HCT116 (cell line): ENCODE data around the gene LAMC2. TPM values are rescaled to one million over a fixed set of nuclear protein-coding genes. Genes with fewer than 3 reads are reported as not detected.

Experiments used
- ATAC-seq: fragments of 200-7000 bp; cut with Tn5 transposase; 2 replicates; pipeline ENCODE4 v1.9.1; 2020; ENCODE audit warnings: mild to moderate bottlenecking, moderate library complexity
- BruUV-seq: library from RNA; stranded (reverse); fragments of 400-500 nt; replicated peaks from 2 replicates; lab custom pipeline; 2021; lab: Mats Ljungman, UMichigan
- CTCF ChIA-PET: fragments of 300-600 bp; sonication (Branson Sonifier 250); formaldehyde crosslinking; loops from one replicate; lab custom pipeline; 2021; ENCODE audit warnings: antibody characterized with exemption; lab: Charles Lee
- POLR2A ChIA-PET: fragments of 300-600, 350-600 bp; sonication (Branson Sonifier 250); formaldehyde crosslinking; loops from one replicate; lab custom pipeline; 2021; ENCODE audit warnings: antibody characterized with exemption; lab: Charles Lee
- RAD21 ChIA-PET, 2 experiments: fragments of 300-600 bp; sonication (Branson Sonifier 250); formaldehyde crosslinking; loops; one replicate each; lab custom pipeline; 2023; ENCODE audit warnings: low total read pairs in 2 of 2; ENCODE audit not compliant: uncharacterized antibody in 2 of 2, unreplicated experiment in 2 of 2, low non-redundant PET in 1 of 2; lab: Charles Lee
- DNase-seq: peaks from one replicate; pipeline ENCODE4 v3.0.0-alpha.2; 2010; ENCODE audit warnings: low read depth, low spot score
- H2AFZ ChIP-seq: fragments of 200-600 bp; shearing (Covaris generic), sonication (generic); 2 replicates; pipeline ENCODE4 v1.6.1; 2017; ENCODE audit warnings: low read depth, mixed run types, mixed read lengths, antibody characterized with exemption, low read length; ENCODE audit not compliant: poor library complexity, severe bottlenecking
- H3K27ac ChIP-seq: 2 replicates; pipeline ENCODE4 v1.5.1; 2012; ENCODE audit warnings: low read depth, low read length
- H3K27me3 ChIP-seq: fragments of 200-600 bp; sonication (generic); 2 replicates; pipeline ENCODE4 v1.6.1; 2016; ENCODE audit warnings: mixed run types, low read length, mixed read lengths; ENCODE audit not compliant: insufficient read depth
- H3K36me3 ChIP-seq, 2 experiments: fragments of 200-500 bp in 1 of 2; fragments of 200-600 bp in 1 of 2; sonication (Bioruptor generic) in 1 of 2; sonication (generic) in 1 of 2; 2 replicates each; pipeline versions ENCODE4 v1.5.1 to v1.6.1; 2014 to 2016; ENCODE audit warnings: low read length in 2 of 2, inconsistent platforms in 1 of 2, mixed read lengths in 1 of 2, mixed run types in 1 of 2; ENCODE audit not compliant: insufficient read depth in 2 of 2, control insufficient read depth in 1 of 2
- H3K4me1 ChIP-seq, 2 experiments: fragments of 200-600 bp in 1 of 2; sonication (generic) in 1 of 2; 2 replicates each; pipeline versions ENCODE4 v1.5.1 to v1.6.1; 2012 to 2017; ENCODE audit warnings: low read length in 2 of 2, inconsistent platforms in 1 of 2, mild to moderate bottlenecking in 1 of 2, mixed read lengths in 1 of 2, mixed run types in 1 of 2, moderate library complexity in 1 of 2; ENCODE audit not compliant: insufficient read depth in 2 of 2, control insufficient read depth in 1 of 2
- H3K4me2 ChIP-seq: fragments of 200-600 bp; sonication (generic); 2 replicates; pipeline ENCODE4 v1.6.1; 2017; ENCODE audit warnings: mixed run types, low read length, mixed read lengths
- H3K4me3 ChIP-seq, 2 experiments: fragments of 200-600 bp in 1 of 2; sonication (generic) in 1 of 2; replicated peaks in 1 of 2; 2 replicates each; pipeline ENCODE4 v1.5.1; 2011 to 2016; ENCODE audit warnings: low read length in 2 of 2, control low read depth in 1 of 2, low read depth in 1 of 2, mild to moderate bottlenecking in 1 of 2, mixed read lengths in 1 of 2, mixed run types in 1 of 2
- H3K79me2 ChIP-seq: fragments of 200-600 bp; sonication (generic); 2 replicates; pipeline ENCODE4 v1.6.1; 2017; ENCODE audit warnings: mild to moderate bottlenecking, mixed run types, low read length, moderate library complexity, mixed read lengths; ENCODE audit not compliant: insufficient read depth
- H3K9ac ChIP-seq: fragments of 200-600 bp; sonication (generic); 2 replicates; pipeline ENCODE4 v1.6.1; 2016; ENCODE audit warnings: low read length, mixed read lengths
- H3K9me2 ChIP-seq: fragments of 200-600 bp; sonication (generic), shearing (Covaris generic); 2 replicates; pipeline ENCODE4 v1.6.1; 2017; ENCODE audit warnings: mixed run types, mild to moderate bottlenecking, moderate library complexity; ENCODE audit not compliant: insufficient read depth
- H3K9me3 ChIP-seq, 2 experiments: fragments of 200-500 bp in 1 of 2; fragments of 200-600 bp in 1 of 2; sonication (Bioruptor generic) in 1 of 2; sonication (generic) in 1 of 2; 2 replicates each; pipeline ENCODE4 v1.6.1; 2014 to 2017; ENCODE audit warnings: low read length in 2 of 2, mixed read lengths in 2 of 2, inconsistent platforms in 1 of 2, low read depth in 1 of 2, mild to moderate bottlenecking in 1 of 2, mixed run types in 1 of 2, moderate library complexity in 1 of 2; ENCODE audit not compliant: control insufficient read depth in 1 of 2, insufficient read depth in 1 of 2
- H4K20me1 ChIP-seq: fragments of 200-600 bp; sonication (generic), shearing (Covaris generic); 2 replicates; pipeline ENCODE4 v1.6.1; 2017; ENCODE audit warnings: mixed run types, mild to moderate bottlenecking, moderate library complexity; ENCODE audit not compliant: insufficient read depth
- ELF1 ChIP-seq: IDR thresholded peaks from 2 replicates; pipeline ENCODE4 v1.6.1; 2012; ENCODE audit warnings: low read depth, borderline replicate concordance
- EZH2 ChIP-seq: fragments of 200-600 bp; sonication (generic); IDR thresholded peaks from 2 replicates; pipeline ENCODE4 v1.6.1; 2017; ENCODE audit warnings: antibody characterized with exemption, mixed run types
- EZH2phosphoT487 ChIP-seq: fragments of 200-600 bp; IDR thresholded peaks from 2 replicates; pipeline ENCODE4 v1.6.1; 2018; ENCODE audit warnings: antibody characterized with exemption, borderline replicate concordance
- FOSL1 ChIP-seq: IDR thresholded peaks from 2 replicates; pipeline ENCODE4 v1.6.1; 2012; ENCODE audit warnings: low read depth
- JUND ChIP-seq: IDR thresholded peaks from 2 replicates; pipeline ENCODE4 v1.6.1; 2012
- POLR2A ChIP-seq: IDR thresholded peaks from 2 replicates; pipeline ENCODE4 v1.7.0; 2011; ENCODE audit warnings: borderline replicate concordance; ENCODE audit not compliant: insufficient read depth, insufficient read length; ENCODE audit errors: extremely low read depth
- TCF7L2 ChIP-seq: IDR thresholded peaks from 2 replicates; pipeline ENCODE4 v1.7.0; 2011; ENCODE audit warnings: borderline replicate concordance, inconsistent platforms; ENCODE audit not compliant: insufficient read depth, insufficient read length; ENCODE audit errors: extremely low read depth
- ZNF274 ChIP-seq: fragments of 200-500 bp; sonication (Bioruptor generic); IDR thresholded peaks from 2 replicates; pipeline ENCODE4 v1.6.1; 2014; ENCODE audit warnings: mild to moderate bottlenecking, low read depth, low read length, inconsistent platforms
- intact Hi-C: fragments of 100-400 bp; cut with micrococcal nuclease; formaldehyde crosslinking; loops from 2 replicates; pipeline ENCODE4 v1.10.0; 2022
- total RNA-seq: library from RNA; stranded (reverse); gene quantifications from one replicate; pipeline ENCODE4 v1.2.1, GENCODE V29; 2021; ENCODE audit not compliant: unreplicated experiment
- TF ChIP-seq, protein P1 (sequence below), 3 experiments: fragments of 200-600 bp in 1 of 3; sonication (generic) in 1 of 3; IDR thresholded peaks in 2 of 3; conservative IDR thresholded peaks in 1 of 3; 2 replicates each; pipeline ENCODE4 v1.5.1; 2012 to 2017; ENCODE audit warnings: low read depth in 2 of 3, low read length in 2 of 3, antibody characterized with exemption in 1 of 3, borderline replicate concordance in 1 of 3, control low read depth in 1 of 3, mild to moderate bottlenecking in 1 of 3, mixed read lengths in 1 of 3, mixed run types in 1 of 3, moderate library complexity in 1 of 3; ENCODE audit not compliant: insufficient read depth in 1 of 3
- TF ChIP-seq, protein P2 (sequence below): IDR thresholded peaks from 2 replicates; pipeline ENCODE4 v1.6.1; 2011; ENCODE audit warnings: mild to moderate bottlenecking, low read length, moderate library complexity; ENCODE audit not compliant: insufficient replicate concordance; ENCODE audit errors: extremely low read depth
- TF ChIP-seq, protein P3 (sequence below): IDR thresholded peaks from 2 replicates; pipeline ENCODE4 v1.6.1; 2012; ENCODE audit warnings: low read depth

Gene LAMC2
- total RNA-seq, 1 experiment from 2014 or later, result 22.2 TPM

DNA sequence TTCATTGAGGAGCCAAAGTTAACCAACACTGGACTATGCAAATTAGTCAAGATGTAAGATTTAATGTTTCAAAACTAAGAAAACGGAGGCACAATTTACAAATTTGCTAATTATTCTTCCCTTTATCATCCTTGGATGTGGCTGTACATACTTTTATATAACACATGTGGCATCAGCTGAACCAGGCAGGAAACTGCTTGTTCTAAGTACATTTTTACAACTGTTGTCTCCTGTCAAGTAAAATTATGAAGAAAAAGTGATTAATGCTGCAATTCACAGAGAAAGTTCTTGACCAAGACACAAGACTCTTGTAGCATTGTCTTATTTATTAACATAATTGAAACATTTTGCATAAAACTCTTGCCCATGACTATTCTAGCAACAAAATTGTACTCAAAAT is 61.9 kb downstream of the LAMC2 start:
- H3K9me3 ChIP-seq, result no peaks in the 10 kb centered on the region
- no peaks in the 10 kb centered on the region for H3K79me2 ChIP-seq
- DNase-seq (no peak), ATAC-seq (no peak)
- intact Hi-C loops, result no loop called here
- no peak overlapping the region for H3K4me3 ChIP-seq
- peaks cover 0 to 3% of the 10 kb centered on the region in 2 experiments; a peak in 1 of 4 replicates for H3K4me1 ChIP-seq
- TF ChIP-seq TCF7L2, result no peak
- TF ChIP-seq POLR2A, result no peak
- no peaks in the 10 kb centered on the region for H3K27me3 ChIP-seq
- BruUV-seq, result no TSS peak
- no peak overlapping the region for H2AFZ ChIP-seq
- H3K9me2 ChIP-seq, result no peaks in the 10 kb centered on the region
- ChIA-PET RAD21 (no interaction called here), CTCF (interaction anchor here (1.2 to 1.7 kb wide), 3 partner anchors 13 to 285 kb away, joined by 3 to 4 read pairs (median 3); no protein-coding TSS in a partner anchor), POLR2A (no interaction called here)
- H3K36me3 ChIP-seq, result no peaks in the 10 kb centered on the region
- no peak overlapping the region for H3K4me2 ChIP-seq
- no peaks in the 10 kb centered on the region for H4K20me1 ChIP-seq
- H3K27ac ChIP-seq, result no peak overlapping the region
- H3K9ac ChIP-seq, result no peak overlapping the region

DNA sequence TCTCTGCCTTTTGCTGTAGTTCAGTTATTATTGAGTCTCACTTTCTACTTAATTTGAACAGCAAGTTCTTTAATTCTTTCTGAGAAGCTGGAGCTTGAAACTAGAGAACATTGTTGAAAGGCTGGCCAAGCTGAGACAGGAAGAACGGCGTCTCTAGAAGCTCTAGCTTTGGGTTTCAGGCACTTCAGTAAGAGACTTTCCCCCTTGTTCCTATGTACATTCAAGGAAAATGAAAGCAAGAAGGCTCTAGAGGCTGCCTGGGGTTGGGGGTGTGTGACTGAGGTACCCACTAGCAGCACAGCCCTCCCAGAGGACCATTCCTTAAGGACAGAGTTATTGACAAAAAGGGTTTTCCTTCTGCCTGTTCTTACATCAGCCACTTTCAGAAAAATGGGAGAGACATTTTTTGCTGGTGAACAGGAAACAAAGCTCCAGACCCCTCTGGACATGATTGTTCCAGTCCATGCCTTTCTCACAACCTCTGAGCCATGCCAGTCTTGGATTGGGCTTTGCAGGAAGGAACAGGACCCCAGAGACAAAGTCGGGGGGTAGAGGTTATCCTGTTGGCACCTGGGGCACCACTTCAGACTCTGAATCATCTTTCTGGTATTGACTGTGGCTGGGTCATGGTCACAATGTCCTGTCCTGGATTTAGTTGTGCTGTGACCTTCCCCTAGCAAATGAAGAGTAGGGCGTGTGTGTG is 63.1 kb downstream of the LAMC2 start:
- no TSS peak for BruUV-seq
- no peak overlapping the region for H2AFZ ChIP-seq
- intact Hi-C loops, result no loop called here
- H3K4me3 ChIP-seq, result no peak overlapping the region
- H3K79me2 ChIP-seq, result no peaks in the 10 kb centered on the region
- H3K9me2 ChIP-seq, result no peaks in the 10 kb centered on the region
- H3K27me3 ChIP-seq, result no peaks in the 10 kb centered on the region
- H3K4me2 ChIP-seq, result no peak overlapping the region
- H3K36me3 ChIP-seq, result no peaks in the 10 kb centered on the region
- H4K20me1 ChIP-seq, result no peaks in the 10 kb centered on the region
- POLR2A ChIA-PET, result no interaction called here
- H3K9me3 ChIP-seq, result no peaks in the 10 kb centered on the region; a peak in 1 of 4 replicates
- RAD21 ChIA-PET, result no interaction called here
- no peak overlapping the region for H3K27ac ChIP-seq
- DNase-seq (no peak), ATAC-seq (no peak)
- CTCF ChIA-PET, result interaction anchor here (1.4 kb wide), 1 partner anchor 15 kb away, joined by 3 read pairs; no protein-coding TSS in a partner anchor
- no peak overlapping the region for H3K9ac ChIP-seq
- peaks cover 0 to 3% of the 10 kb centered on the region in 2 experiments; a peak in 1 of 4 replicates for H3K4me1 ChIP-seq
- no peak for TF ChIP-seq FOSL1
- TF ChIP-seq EZH2, result no peak
- TF ChIP-seq JUND, result no peak
- no peak for TF ChIP-seq ZNF274
- TF ChIP-seq ELF1, result no peak
- TF ChIP-seq, protein P1, sequence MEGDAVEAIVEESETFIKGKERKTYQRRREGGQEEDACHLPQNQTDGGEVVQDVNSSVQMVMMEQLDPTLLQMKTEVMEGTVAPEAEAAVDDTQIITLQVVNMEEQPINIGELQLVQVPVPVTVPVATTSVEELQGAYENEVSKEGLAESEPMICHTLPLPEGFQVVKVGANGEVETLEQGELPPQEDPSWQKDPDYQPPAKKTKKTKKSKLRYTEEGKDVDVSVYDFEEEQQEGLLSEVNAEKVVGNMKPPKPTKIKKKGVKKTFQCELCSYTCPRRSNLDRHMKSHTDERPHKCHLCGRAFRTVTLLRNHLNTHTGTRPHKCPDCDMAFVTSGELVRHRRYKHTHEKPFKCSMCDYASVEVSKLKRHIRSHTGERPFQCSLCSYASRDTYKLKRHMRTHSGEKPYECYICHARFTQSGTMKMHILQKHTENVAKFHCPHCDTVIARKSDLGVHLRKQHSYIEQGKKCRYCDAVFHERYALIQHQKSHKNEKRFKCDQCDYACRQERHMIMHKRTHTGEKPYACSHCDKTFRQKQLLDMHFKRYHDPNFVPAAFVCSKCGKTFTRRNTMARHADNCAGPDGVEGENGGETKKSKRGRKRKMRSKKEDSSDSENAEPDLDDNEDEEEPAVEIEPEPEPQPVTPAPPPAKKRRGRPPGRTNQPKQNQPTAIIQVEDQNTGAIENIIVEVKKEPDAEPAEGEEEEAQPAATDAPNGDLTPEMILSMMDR (IDR thresholded peaks at IDR 0.05 in 2 of 3, conservative IDR thresholded peaks at IDR 0.05 in 1 of 3; ENCODE audit: borderline replicate concordance in 1 of 3, insufficient read depth in 1 of 3, low read depth in 2 of 3, low read length in 2 of 3), result no peak
- TF ChIP-seq EZH2phosphoT487, result no peak
- TF ChIP-seq, protein P2, sequence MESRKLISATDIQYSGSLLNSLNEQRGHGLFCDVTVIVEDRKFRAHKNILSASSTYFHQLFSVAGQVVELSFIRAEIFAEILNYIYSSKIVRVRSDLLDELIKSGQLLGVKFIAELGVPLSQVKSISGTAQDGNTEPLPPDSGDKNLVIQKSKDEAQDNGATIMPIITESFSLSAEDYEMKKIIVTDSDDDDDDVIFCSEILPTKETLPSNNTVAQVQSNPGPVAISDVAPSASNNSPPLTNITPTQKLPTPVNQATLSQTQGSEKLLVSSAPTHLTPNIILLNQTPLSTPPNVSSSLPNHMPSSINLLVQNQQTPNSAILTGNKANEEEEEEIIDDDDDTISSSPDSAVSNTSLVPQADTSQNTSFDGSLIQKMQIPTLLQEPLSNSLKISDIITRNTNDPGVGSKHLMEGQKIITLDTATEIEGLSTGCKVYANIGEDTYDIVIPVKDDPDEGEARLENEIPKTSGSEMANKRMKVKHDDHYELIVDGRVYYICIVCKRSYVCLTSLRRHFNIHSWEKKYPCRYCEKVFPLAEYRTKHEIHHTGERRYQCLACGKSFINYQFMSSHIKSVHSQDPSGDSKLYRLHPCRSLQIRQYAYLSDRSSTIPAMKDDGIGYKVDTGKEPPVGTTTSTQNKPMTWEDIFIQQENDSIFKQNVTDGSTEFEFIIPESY, result no peak
- TF ChIP-seq, protein P3, sequence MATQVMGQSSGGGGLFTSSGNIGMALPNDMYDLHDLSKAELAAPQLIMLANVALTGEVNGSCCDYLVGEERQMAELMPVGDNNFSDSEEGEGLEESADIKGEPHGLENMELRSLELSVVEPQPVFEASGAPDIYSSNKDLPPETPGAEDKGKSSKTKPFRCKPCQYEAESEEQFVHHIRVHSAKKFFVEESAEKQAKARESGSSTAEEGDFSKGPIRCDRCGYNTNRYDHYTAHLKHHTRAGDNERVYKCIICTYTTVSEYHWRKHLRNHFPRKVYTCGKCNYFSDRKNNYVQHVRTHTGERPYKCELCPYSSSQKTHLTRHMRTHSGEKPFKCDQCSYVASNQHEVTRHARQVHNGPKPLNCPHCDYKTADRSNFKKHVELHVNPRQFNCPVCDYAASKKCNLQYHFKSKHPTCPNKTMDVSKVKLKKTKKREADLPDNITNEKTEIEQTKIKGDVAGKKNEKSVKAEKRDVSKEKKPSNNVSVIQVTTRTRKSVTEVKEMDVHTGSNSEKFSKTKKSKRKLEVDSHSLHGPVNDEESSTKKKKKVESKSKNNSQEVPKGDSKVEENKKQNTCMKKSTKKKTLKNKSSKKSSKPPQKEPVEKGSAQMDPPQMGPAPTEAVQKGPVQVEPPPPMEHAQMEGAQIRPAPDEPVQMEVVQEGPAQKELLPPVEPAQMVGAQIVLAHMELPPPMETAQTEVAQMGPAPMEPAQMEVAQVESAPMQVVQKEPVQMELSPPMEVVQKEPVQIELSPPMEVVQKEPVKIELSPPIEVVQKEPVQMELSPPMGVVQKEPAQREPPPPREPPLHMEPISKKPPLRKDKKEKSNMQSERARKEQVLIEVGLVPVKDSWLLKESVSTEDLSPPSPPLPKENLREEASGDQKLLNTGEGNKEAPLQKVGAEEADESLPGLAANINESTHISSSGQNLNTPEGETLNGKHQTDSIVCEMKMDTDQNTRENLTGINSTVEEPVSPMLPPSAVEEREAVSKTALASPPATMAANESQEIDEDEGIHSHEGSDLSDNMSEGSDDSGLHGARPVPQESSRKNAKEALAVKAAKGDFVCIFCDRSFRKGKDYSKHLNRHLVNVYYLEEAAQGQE, result no peak
